GM12875 (cell line): ENCODE data around the gene CACYBP.
A peak's percentile ranks its signal among the peaks of the same experiment; 100 is the strongest.

Source experiments
- H3K4me3 ChIP-seq: one replicate; pipeline ENCODE4 v1.5.1; 2011; ENCODE audit warnings: low read depth, low read length, control low read depth
- TF ChIP-seq, protein P1 (sequence below): IDR thresholded peaks from 2 replicates; pipeline ENCODE4 v1.5.1; 2011; ENCODE audit warnings: low read depth, mild to moderate bottlenecking, control low read depth, inconsistent platforms, low read length, moderate library complexity, borderline replicate concordance; ENCODE audit not compliant: insufficient read depth

Gene CACYBP

DNA sequence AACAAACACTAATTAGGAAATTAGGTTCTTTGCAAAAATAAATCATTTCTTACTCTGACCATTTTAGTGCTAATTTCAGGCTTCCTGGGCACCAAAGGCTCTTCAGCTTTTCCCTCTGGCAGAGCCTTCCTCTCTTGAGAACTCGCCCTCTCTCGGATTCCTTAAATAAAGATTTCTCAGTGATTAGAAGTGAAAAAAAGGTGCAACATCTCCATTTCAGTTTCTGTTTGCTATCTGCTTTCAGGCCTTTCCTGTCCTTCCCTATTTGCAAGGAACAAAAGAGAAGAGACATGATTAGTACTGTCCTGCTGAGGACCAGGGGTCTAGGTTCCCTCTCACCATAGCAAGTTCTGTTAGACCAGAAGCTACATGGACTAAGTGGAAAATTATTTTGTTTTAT is 27.8 kb upstream of the CACYBP start:
- TF ChIP-seq, protein P1, sequence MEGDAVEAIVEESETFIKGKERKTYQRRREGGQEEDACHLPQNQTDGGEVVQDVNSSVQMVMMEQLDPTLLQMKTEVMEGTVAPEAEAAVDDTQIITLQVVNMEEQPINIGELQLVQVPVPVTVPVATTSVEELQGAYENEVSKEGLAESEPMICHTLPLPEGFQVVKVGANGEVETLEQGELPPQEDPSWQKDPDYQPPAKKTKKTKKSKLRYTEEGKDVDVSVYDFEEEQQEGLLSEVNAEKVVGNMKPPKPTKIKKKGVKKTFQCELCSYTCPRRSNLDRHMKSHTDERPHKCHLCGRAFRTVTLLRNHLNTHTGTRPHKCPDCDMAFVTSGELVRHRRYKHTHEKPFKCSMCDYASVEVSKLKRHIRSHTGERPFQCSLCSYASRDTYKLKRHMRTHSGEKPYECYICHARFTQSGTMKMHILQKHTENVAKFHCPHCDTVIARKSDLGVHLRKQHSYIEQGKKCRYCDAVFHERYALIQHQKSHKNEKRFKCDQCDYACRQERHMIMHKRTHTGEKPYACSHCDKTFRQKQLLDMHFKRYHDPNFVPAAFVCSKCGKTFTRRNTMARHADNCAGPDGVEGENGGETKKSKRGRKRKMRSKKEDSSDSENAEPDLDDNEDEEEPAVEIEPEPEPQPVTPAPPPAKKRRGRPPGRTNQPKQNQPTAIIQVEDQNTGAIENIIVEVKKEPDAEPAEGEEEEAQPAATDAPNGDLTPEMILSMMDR = no peak
- H3K4me3 ChIP-seq = no peak overlapping the region

DNA sequence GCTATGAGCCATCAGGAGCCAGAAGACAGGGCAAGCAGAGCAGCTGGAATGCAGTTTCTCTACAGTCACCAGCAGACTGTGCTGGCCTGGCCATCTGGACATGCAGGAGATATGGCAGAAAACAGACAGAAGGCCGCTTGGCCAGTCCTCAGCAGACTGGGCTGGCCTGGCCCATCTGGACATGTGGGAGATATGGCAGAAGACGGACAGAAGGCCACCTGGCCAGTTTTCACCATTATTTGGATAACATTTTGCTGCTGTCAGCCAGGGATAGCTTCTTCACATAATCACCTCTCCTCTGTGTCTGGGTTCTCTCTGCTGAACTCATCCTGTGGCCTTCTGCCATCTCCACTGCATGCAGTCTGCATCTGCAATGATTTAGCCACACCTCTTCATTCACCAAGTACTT is 25.0 kb upstream of the CACYBP start:
- no peak overlapping the region for H3K4me3 ChIP-seq
- TF ChIP-seq, protein P1 = no peak

DNA sequence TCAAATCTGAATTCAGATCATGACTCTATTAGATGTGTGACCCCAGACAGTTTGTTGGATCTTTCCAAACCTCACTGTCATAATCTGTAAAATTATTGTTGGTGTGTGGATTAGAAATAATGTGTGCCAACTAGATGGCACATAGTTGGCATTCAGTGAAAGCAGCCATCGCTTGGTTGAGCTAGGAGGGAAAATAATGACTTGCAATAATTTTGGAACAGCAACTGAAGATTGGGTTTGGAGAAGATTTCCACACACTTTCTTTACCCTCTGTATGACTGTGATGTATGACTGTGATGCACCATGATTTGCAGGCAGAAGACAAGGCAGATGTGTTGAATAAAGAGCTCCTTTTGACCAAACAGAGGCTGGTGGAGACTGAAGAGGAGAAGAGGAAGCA is 24.0 kb upstream of the CACYBP start:
- H3K4me3 ChIP-seq = no peak overlapping the region
- TF ChIP-seq, protein P1 = no peak

DNA sequence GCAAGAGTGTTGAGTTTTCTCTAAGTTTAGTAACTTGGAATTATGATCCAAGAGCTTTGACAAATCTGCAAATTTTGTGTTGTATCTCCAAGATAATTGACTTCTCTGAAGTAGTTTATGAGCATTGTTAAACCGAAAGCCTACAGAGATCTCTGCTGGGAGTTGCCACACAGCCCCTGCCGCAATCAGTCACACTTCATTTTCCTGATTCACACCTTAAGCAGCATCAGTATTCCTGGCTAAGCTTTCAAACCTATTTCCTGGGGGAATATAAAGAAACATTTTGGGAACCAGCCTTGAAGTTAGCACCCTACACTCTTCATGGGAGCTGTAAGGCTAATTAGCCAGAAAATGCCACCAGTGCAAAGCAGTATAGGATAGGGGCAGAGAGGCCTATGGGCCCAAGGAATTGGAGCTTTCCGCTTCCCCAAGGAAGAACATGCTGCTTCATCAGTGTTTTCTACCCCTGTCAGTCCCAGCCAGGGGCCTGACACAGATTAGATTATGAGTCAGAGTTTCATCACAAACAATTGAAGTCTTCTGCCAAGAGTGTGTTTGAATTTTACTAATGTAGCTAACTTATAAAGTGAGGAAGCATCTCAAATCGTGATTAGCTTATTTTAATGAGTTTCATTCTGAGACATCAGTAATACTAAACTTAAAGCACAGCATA is 23.2 kb upstream of the CACYBP start:
- H3K4me3 ChIP-seq = no peak overlapping the region
- TF ChIP-seq, protein P1 = no peak

DNA sequence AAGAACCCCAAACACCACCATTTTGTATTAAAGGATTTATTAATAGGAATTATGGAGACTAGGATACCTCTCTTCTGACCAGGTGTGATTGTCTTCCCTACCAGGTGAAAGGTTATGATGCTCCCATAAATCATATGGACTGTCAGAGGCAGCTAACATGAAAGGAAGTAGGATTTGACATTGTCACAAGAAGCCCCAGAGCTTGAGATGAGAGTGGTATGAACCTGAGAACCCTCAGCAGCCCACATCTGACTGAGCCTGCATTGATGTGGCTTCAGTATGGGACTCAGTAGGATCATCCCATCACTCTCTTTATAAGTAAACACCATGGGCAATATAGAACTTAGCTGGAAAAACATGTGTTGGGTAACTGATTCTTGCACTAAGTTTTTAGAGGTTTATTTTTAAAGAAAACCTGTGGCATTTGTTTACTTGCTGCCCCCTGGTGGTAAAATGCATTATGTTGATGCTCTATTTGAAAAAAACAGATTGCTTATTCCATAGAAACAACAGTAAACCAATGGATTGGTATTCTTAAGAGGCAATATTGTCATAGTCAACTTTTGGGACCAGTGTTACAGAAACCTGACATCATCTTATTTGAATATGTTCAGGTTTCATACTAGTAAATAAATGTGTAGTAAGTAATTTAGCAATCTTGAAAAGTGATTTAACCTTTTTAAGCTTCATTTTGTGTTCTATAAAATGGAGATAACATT is 16.6 kb upstream of the CACYBP start:
- TF ChIP-seq, protein P1 = peak; percentile 45; the same call in 1 of the 2 replicates
- H3K4me3 ChIP-seq = no peak overlapping the region

DNA sequence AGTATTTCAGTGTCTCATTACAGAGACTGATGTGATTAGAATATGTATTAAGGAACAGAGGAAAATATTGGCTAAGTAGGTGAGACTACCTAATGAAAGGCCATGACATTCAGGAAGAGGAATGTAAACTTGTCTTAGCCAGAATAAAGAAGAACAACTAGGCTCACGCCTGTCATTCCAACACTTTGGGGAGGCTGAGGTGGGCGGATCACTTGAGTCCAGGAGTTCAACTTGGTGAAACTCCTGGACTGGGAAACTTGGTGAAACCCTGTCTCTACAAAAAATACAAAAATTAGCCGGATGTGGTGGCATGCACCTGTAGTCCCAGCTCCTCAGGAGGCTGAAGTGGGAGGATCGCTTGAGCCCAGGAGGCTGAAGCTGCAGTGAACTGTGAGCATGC is 14.8 kb upstream of the CACYBP start:
- H3K4me3 ChIP-seq = no peak overlapping the region
- TF ChIP-seq, protein P1 = no peak

DNA sequence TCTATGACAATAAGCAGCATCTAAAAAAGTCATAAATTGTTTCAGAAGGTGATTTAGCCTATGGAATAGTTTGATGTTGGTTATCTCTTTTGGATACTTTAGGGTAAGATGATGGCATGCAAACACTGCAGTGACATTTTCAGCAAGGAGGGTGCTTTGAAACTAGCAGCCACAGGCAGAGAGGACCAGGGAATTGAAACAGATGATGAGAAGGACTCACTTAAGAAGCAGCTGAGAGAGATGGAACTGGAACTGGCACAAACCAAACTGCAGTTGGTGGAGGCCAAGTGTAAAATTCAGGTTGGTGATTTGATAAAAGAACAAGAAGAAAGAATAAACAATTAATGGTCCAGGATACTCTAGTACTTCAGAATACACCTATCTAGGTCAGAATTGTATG is 11.2 kb upstream of the CACYBP start:
- TF ChIP-seq, protein P1 = no peak

More for the DNA sequence above, 11.2 kb upstream of the CACYBP start:
- no peak overlapping the region for H3K4me3 ChIP-seq
